Measurements from ENCODE around the gene ACRBP.

DNA sequence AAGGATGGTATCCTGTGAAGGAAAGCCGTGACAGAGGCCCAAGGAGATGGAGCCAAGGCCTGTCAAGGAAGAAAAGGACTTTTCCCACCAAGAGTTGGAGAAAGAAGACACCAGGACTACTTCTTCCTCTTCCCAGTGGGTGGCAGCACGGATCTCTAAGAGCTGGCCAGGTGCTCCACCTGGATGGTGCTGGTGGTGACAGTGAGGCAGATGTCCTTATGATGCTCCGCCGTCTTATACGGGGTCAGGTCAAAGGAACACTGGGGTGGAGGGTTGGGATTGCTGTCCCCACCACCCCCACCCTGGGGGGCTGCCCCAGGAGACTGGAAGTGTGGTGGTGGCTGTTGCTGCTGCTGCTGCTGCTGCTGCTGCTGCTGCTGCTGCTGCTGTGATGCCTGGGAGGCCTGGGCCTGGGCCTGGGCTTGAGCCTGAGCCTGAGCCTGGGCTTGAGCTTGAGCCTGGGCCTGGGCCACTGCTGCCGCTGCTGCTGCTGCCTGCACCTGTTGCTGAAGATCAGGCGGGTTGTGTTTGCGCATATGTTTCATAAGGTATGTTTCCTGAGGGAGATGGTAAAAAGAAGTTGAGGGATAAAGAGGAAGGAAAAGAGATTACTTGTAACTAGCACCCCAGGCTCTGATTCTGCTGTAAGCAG, 20.5 kb upstream of the ACRBP start:
- TF ChIP-seq, protein P1, sequence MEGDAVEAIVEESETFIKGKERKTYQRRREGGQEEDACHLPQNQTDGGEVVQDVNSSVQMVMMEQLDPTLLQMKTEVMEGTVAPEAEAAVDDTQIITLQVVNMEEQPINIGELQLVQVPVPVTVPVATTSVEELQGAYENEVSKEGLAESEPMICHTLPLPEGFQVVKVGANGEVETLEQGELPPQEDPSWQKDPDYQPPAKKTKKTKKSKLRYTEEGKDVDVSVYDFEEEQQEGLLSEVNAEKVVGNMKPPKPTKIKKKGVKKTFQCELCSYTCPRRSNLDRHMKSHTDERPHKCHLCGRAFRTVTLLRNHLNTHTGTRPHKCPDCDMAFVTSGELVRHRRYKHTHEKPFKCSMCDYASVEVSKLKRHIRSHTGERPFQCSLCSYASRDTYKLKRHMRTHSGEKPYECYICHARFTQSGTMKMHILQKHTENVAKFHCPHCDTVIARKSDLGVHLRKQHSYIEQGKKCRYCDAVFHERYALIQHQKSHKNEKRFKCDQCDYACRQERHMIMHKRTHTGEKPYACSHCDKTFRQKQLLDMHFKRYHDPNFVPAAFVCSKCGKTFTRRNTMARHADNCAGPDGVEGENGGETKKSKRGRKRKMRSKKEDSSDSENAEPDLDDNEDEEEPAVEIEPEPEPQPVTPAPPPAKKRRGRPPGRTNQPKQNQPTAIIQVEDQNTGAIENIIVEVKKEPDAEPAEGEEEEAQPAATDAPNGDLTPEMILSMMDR (conservative IDR thresholded peaks at IDR 0.05) = peak; percentile 43
- no peak for TF ChIP-seq ZFX (IDR thresholded peaks at IDR 0.05)

Data from C4-2B (cell line).